ENCODE results near the gene RPUSD3.
"Not testable (repeated sequence)": the region's sequence is repeated elsewhere in the genome, so short reads cannot be mapped to it uniquely, and the experiment has no call there.

The RPUSD3 gene

GRCh38 chr3:9876991-9877390 is 33.2 kb upstream of the RPUSD3 start:
- H3K4me3 ChIP-seq (ENCODE audit: low read depth, low read length), result no peak overlapping the region
- TF ChIP-seq CTCF (IDR thresholded peaks at IDR 0.05; ENCODE audit: low read depth, low read length), result no peak

DNA sequence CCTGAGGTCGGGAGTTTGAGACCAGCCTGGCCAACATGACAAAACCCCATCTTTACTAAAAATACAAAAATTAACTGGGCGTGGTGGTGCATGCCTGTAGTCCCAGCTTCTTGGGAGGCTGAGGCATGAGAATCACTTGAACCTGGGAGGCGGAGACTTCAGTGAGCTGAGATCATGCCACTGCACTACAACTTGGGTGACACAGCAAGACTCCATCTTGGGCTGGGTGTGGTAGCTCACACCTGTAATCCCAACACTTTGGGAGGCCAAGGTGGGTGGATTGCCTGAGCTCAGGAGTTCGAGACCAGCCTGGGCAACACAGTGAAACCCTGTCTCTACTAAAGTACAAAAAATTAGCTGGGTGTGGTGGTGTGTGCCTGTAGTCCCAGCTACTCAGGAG is 32.4 kb upstream of the RPUSD3 start:
- H3K4me3 ChIP-seq (ENCODE audit: low read depth, low read length), result not testable (repeated sequence)

GRCh38 chr3:9875448-9875847 is 31.6 kb upstream of the RPUSD3 start:
- H3K4me3 ChIP-seq (ENCODE audit: low read depth, low read length), result no peak overlapping the region
- TF ChIP-seq CTCF (IDR thresholded peaks at IDR 0.05; ENCODE audit: low read depth, low read length), result no peak

DNA sequence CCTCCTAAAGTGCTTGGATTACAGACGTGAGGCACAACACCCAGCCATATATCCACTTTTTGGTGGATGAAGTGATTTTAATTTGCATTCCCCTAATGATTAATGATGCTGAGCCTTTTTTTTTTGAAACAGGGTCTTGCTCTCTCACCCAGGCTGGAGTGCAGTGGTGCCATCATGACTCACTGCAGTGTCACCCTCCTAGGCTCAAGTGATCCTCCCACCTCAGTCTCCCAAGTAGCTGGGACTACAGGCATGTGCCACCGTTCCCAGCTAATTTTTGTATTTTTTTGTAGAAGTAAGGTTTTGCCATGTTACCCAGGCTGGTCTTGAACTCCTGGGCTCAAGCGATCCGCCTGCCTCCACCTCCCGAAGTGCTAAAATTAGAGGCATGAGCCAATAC is 28.3 kb upstream of the RPUSD3 start:
- not testable (repeated sequence) for H3K4me3 ChIP-seq (ENCODE audit: low read depth, low read length)

DNA sequence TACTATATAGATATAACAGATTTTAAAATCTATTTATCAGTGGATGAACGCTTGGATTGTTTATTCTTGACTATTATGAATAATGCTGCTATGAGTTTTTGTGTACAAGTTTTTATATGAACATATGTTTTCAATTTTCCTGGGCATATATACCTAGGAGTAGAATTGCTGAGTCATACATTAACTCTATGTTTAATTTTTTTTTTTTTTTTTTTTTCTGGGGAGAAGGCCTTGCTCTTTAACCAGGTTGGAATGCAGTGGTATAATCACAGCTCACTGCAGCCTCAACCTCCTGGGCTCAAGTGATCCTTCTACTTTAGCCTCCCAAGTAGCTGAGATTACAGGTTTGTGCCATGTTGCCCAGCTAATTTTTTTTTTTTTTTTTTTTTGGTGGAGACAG is 27.2 kb upstream of the RPUSD3 start:
- no peak overlapping the region for H3K4me3 ChIP-seq (ENCODE audit: low read depth, low read length)
- no peak for TF ChIP-seq CTCF (IDR thresholded peaks at IDR 0.05; ENCODE audit: low read depth, low read length)

DNA sequence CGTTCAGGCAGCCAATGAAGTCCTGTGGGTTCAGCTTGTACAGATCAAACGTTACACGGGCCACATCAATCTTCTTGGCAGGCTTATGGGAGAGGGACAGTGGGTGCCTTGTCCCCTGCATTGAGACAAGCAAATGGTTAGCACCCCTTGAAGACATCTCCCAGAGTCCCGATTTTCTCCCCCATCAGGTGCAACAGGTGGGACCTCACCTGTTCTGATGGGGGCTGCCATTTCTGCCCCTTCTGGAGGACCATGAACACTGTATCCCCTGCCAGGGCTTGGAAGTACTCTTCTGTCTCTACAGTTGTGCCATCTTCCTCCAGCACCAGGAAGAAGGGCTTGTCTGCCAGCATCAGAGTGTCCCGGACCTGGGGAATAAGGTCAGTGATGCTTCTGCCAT is 26.1 kb upstream of the RPUSD3 start:
- H3K4me3 ChIP-seq (ENCODE audit: low read depth, low read length), result no peak overlapping the region
- TF ChIP-seq CTCF (IDR thresholded peaks at IDR 0.05; ENCODE audit: low read depth, low read length), result no peak

DNA sequence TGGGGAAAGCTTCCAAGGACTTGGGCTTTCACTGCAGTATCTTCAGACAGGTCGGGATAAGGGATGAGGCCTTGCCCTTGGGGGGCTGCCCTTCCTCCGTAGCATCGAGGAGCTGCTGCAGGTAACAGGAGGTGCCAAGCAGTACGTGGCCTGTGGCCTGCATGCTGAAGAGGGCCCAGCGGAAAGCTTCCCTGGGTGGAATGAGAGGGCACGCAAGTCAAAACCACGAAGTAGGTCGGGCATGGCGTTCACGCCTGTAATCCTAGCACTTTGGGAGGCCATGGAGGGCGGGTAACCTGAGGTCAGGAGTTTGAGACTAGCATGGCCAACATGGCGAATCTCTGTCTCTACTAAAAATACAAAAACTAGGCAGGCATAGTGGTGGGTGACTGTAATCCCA is 23.3 kb upstream of the RPUSD3 start:
- no peak for TF ChIP-seq CTCF (IDR thresholded peaks at IDR 0.05; ENCODE audit: low read depth, low read length)
- no peak overlapping the region for H3K4me3 ChIP-seq (ENCODE audit: low read depth, low read length)

- TF ChIP-seq CTCF (IDR thresholded peaks at IDR 0.05; ENCODE audit: low read depth, low read length), result no peak
- H3K4me3 ChIP-seq (ENCODE audit: low read depth, low read length), result no peak overlapping the region
Measured at GRCh38 chr3:9866639-9867038, 22.8 kb upstream of the RPUSD3 start.

DNA sequence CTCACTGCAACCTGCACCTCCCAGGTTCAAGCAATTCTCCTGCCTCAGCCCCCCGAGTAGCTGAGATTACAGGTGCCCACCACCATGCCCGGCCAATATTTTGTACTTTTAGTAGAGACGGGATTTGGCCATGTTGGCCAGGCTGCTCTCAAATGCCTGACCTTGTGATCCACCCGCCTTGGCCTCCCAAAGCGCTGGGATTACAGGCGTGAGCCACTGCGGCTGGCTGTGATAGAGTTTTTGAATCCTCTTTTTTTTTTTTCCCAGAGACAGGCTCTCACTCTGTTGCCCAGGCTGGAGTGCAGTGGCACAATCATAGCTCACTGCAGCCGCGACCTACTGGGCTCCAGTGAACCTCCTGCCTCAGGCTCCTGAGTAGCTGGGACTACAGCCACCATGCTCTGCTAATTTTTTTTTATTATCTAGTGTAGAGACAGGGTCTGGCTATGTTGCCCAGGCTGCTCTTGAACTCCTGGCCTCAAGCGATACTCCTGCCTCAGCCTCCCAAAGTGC is 21.4 kb upstream of the RPUSD3 start:
- not testable (repeated sequence) for H3K4me3 ChIP-seq (ENCODE audit: low read depth, low read length)
